Measurements from ENCODE around the gene THOC3. TPM values are rescaled to one million over a fixed set of nuclear protein-coding genes. Genes with fewer than 3 reads are reported as not detected.
A peak's percentile ranks its signal among the peaks of the same experiment; 100 is the strongest.
"Not testable (repeated sequence)": the region's sequence is repeated elsewhere in the genome, so short reads cannot be mapped to it uniquely, and the experiment has no call there.

The THOC3 gene
- total RNA-seq, 4 donors from 2014 or later, result 53.6 to 70.2 (median 64.7) TPM

- H3K27me3 ChIP-seq; H3K4me1 ChIP-seq; H3K36me3 ChIP-seq; H3K27ac ChIP-seq; intact Hi-C loops (cut with DNase I); DNase-seq; H3K9me3 ChIP-seq: not testable (repeated sequence)
- WGBS, 2 donors, result 9 to 15% methylated on average over 4 of the region's 6 CpGs
- peak overlapping the region in 1 of 3 donors; percentile 60 for H3K4me3 ChIP-seq (replicated peaks in 1 of 3)
Measured at GRCh38 chr5:175968381-175968780, 266 bp upstream of the THOC3 start.

GRCh38 chr5:175962329-175962728 is 5.8 kb downstream of the THOC3 start:
- H3K4me3 ChIP-seq (replicated peaks in 1 of 3); H3K36me3 ChIP-seq; H3K4me1 ChIP-seq; intact Hi-C loops (cut with DNase I); H3K9me3 ChIP-seq; DNase-seq; H3K27ac ChIP-seq; H3K27me3 ChIP-seq: not testable (repeated sequence)
- 68 to 71% methylated on average over 4 to 8 of the region's 8 CpGs for WGBS, 2 donors

GRCh38 chr5:175960228-175960627 is 7.9 kb downstream of the THOC3 start:
- 45 to 49% methylated on average over 5 of the region's 6 CpGs for WGBS, 2 donors
- H3K4me3 ChIP-seq (replicated peaks in 1 of 3); intact Hi-C loops (cut with DNase I); H3K36me3 ChIP-seq; H3K9me3 ChIP-seq; H3K27me3 ChIP-seq; H3K4me1 ChIP-seq: not testable (repeated sequence)
- peak; percentile 48 to 52 for DNase-seq
- peak overlapping the region in 2 of 3 donors; percentile 46 to 55 for H3K27ac ChIP-seq

- H3K9me3 ChIP-seq; H3K4me1 ChIP-seq; H3K36me3 ChIP-seq; intact Hi-C loops (cut with DNase I); DNase-seq; H3K27me3 ChIP-seq; H3K4me3 ChIP-seq (replicated peaks in 1 of 3); H3K27ac ChIP-seq: not testable (repeated sequence)
- WGBS, 2 donors, result 85 to 90% methylated on average over 2 of the region's 2 CpGs
Measured at GRCh38 chr5:175958515-175958914, 9.6 kb downstream of the THOC3 start.

- WGBS, 2 donors, result 88 to 90% methylated on average over 6 of the region's 6 CpGs
- H3K27me3 ChIP-seq; H3K27ac ChIP-seq; H3K9me3 ChIP-seq; DNase-seq; H3K4me1 ChIP-seq; H3K4me3 ChIP-seq (replicated peaks in 1 of 3); H3K36me3 ChIP-seq; intact Hi-C loops (cut with DNase I): not testable (repeated sequence)
Measured at GRCh38 chr5:175954107-175954506, 14.0 kb downstream of the THOC3 start.

- intact Hi-C loops (cut with DNase I); H3K36me3 ChIP-seq; DNase-seq; H3K4me1 ChIP-seq; H3K9me3 ChIP-seq; H3K4me3 ChIP-seq (replicated peaks in 1 of 3); H3K27ac ChIP-seq; H3K27me3 ChIP-seq: not testable (repeated sequence)
- no CpG with 5 or more reads among the region's 8 CpGs for WGBS, 2 donors
Measured at GRCh38 chr5:175952810-175953209, 15.3 kb downstream of the THOC3 start.

GRCh38 chr5:175951339-175951969 is 16.7 kb downstream of the THOC3 start:
- DNase-seq; intact Hi-C loops (cut with DNase I); H3K27ac ChIP-seq; H3K36me3 ChIP-seq; H3K27me3 ChIP-seq; H3K4me1 ChIP-seq; H3K4me3 ChIP-seq (replicated peaks in 1 of 3); H3K9me3 ChIP-seq: not testable (repeated sequence)
- 100% methylated on average over 3 of the region's 12 CpGs; no CpG with 5 or more reads in 1 of the 2 donors for WGBS, 2 donors

- intact Hi-C loops (cut with DNase I); H3K27ac ChIP-seq; H3K36me3 ChIP-seq; DNase-seq; H3K27me3 ChIP-seq; H3K4me3 ChIP-seq (replicated peaks in 1 of 3); H3K9me3 ChIP-seq; H3K4me1 ChIP-seq: not testable (repeated sequence)
- 66 to 90% methylated on average over 3 of the region's 10 CpGs for WGBS, 2 donors
Measured at GRCh38 chr5:175948329-175949108, 19.6 kb downstream of the THOC3 start.

- intact Hi-C loops (cut with DNase I); H3K27ac ChIP-seq; DNase-seq; H3K27me3 ChIP-seq; H3K9me3 ChIP-seq; H3K4me1 ChIP-seq; H3K4me3 ChIP-seq (replicated peaks in 1 of 3); H3K36me3 ChIP-seq: not testable (repeated sequence)
- WGBS, 2 donors, result no CpG with 5 or more reads among the region's 7 CpGs
Measured at GRCh38 chr5:175943253-175943652, 24.9 kb downstream of the THOC3 start.

- H3K27ac ChIP-seq; intact Hi-C loops (cut with DNase I); H3K27me3 ChIP-seq; H3K9me3 ChIP-seq; H3K4me3 ChIP-seq (replicated peaks in 1 of 3); H3K36me3 ChIP-seq; DNase-seq; H3K4me1 ChIP-seq: not testable (repeated sequence)
- WGBS, 2 donors, result 93% methylated on average over 2 of the region's 2 CpGs; no CpG with 5 or more reads in 1 of the 2 donors
Measured at GRCh38 chr5:175940632-175941031, 27.5 kb downstream of the THOC3 start.

GRCh38 chr5:175938489-175938888 is 29.6 kb downstream of the THOC3 start:
- DNase-seq; H3K27me3 ChIP-seq; H3K4me3 ChIP-seq (replicated peaks in 1 of 3); H3K4me1 ChIP-seq; H3K36me3 ChIP-seq; H3K9me3 ChIP-seq; H3K27ac ChIP-seq; intact Hi-C loops (cut with DNase I): not testable (repeated sequence)
- WGBS, 2 donors, result 88 to 100% methylated on average over 1 of the region's 1 CpG

- H3K27ac ChIP-seq; DNase-seq; H3K9me3 ChIP-seq; H3K4me3 ChIP-seq (replicated peaks in 1 of 3); H3K4me1 ChIP-seq; H3K27me3 ChIP-seq; H3K36me3 ChIP-seq; intact Hi-C loops (cut with DNase I): not testable (repeated sequence)
- 89 to 96% methylated on average over 1 of the region's 1 CpG for WGBS, 2 donors
Measured at GRCh38 chr5:175928752-175929151, 39.4 kb downstream of the THOC3 start.

- H3K27ac ChIP-seq; H3K27me3 ChIP-seq; intact Hi-C loops (cut with DNase I); H3K9me3 ChIP-seq; H3K4me1 ChIP-seq; H3K4me3 ChIP-seq (replicated peaks in 1 of 3); H3K36me3 ChIP-seq; DNase-seq: not testable (repeated sequence)
- WGBS, 2 donors, result 86 to 89% methylated on average over 4 of the region's 4 CpGs
Measured at GRCh38 chr5:175925106-175925505, 43.0 kb downstream of the THOC3 start.
